Measurements from ENCODE around the gene RRN3.
"Not testable (repeated sequence)": the region's sequence is repeated elsewhere in the genome, so short reads cannot be mapped to it uniquely, and the experiment has no call there.

DNA sequence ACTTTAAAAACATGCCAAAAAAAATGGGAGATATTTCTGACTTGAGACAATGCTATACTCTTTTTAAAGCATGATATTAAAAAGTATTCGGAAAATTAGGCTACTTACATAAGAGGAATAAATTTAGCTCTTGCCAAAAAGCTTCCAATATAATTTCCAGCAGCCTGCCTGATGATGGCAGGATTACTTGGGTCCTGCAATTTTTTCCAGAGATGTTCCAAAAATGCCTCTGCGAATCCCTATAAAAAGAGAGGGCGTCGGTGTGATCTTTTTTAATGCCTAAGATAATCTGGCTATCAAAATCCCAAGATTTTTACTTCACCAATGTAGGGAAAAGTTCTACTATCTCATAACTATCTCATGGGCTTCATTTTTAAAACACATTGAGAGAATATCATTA, 23.1 kb downstream of the RRN3 start:
- TF ChIP-seq, protein P1, sequence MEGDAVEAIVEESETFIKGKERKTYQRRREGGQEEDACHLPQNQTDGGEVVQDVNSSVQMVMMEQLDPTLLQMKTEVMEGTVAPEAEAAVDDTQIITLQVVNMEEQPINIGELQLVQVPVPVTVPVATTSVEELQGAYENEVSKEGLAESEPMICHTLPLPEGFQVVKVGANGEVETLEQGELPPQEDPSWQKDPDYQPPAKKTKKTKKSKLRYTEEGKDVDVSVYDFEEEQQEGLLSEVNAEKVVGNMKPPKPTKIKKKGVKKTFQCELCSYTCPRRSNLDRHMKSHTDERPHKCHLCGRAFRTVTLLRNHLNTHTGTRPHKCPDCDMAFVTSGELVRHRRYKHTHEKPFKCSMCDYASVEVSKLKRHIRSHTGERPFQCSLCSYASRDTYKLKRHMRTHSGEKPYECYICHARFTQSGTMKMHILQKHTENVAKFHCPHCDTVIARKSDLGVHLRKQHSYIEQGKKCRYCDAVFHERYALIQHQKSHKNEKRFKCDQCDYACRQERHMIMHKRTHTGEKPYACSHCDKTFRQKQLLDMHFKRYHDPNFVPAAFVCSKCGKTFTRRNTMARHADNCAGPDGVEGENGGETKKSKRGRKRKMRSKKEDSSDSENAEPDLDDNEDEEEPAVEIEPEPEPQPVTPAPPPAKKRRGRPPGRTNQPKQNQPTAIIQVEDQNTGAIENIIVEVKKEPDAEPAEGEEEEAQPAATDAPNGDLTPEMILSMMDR (IDR thresholded peaks at IDR 0.05), result not testable (repeated sequence)
- TF ChIP-seq POLR2A, POLR2AphosphoS5 (IDR thresholded peaks at IDR 0.05): not testable (repeated sequence)
